NCI-H1105 (cell line): ENCODE data around the gene EDIL3.

Source experiments
- DNase-seq: peaks from one replicate; lab custom pipeline; 2025; lab: John Stamatoyannopoulos, UW

EDIL3 gene

GRCh38 chr5:83911367-83911919, 473.2 kb downstream of the EDIL3 start:
- no peak for DNase-seq

- DNase-seq: no peak
These were observed 484.4 kb downstream of the EDIL3 start for GRCh38 chr5:83900306-83900705.

GRCh38 chr5:83899326-83899970, 485.2 kb downstream of the EDIL3 start:
- DNase-seq: no peak

GRCh38 chr5:83895860-83896259, 488.8 kb downstream of the EDIL3 start:
- no peak for DNase-seq

GRCh38 chr5:83891261-83891660, 493.4 kb downstream of the EDIL3 start:
- no peak for DNase-seq
